ENCODE results near the gene NPDC1.

DNA sequence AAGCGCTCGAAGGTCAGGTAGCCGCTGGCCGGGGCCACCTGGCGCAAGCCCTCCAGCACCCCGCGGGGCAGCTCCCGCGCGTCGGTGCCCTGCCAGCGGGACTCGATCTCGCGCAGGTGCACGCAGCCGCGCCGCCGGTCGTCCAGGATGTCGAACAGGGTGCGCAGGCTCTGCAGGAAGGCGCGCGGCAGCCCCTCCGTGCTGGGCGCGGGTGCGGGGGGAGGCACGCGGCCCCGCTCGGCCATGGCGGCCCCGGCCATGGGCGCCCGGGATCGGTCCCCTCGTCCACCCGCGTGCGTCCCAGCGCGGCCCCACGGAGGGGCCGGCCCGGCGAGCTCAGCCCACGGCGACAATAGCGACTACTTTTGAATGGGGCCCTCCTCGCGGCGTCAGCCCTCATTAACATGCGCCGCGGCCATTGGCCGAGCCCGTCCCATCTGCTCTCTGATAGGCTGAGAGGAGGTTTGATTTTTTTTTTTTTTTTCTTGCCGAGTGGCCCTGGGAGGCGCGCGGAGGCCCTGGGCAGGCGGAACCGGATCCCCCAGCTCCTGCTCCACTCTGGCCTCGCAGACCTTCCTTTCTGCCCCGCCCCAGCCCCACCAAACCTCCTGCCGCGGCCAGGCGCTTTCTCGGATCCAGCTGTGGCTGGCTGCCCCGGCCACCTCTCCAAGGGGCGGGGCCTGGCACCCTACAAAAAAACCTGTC lies 24.4 kb upstream of the NPDC1 start, which contains the start of gene SAPCD2:
- TF ChIP-seq POLR2AphosphoS5 (IDR thresholded peaks at IDR 0.05; ENCODE audit: low read depth, low read length) = peak; percentile 80
- TF ChIP-seq REST (IDR thresholded peaks at IDR 0.05; ENCODE audit: insufficient read depth in 1 of 2, low read depth in 2 of 2, low read length in 2 of 2) = peak in 1 of 2 experiments; percentile 59; a peak in 1 of 4 replicates
- no peak; the same call in 1 of the 2 replicates for TF ChIP-seq SIN3A (IDR thresholded peaks at IDR 0.05; ENCODE audit: borderline replicate concordance, insufficient read depth, low read length)
- TF ChIP-seq TAF1 (IDR thresholded peaks at IDR 0.05; ENCODE audit: borderline replicate concordance, insufficient read depth, low read length) = peak; percentile 69; the same call in 1 of the 2 replicates
- no peak for TF ChIP-seq FOXP2 (optimal IDR thresholded peaks at IDR 0.05; ENCODE audit: borderline replicate concordance, extremely low read depth, extremely low read length, insufficient read depth)
